ENCODE results near the gene RSRC2.

Gene RSRC2

DNA sequence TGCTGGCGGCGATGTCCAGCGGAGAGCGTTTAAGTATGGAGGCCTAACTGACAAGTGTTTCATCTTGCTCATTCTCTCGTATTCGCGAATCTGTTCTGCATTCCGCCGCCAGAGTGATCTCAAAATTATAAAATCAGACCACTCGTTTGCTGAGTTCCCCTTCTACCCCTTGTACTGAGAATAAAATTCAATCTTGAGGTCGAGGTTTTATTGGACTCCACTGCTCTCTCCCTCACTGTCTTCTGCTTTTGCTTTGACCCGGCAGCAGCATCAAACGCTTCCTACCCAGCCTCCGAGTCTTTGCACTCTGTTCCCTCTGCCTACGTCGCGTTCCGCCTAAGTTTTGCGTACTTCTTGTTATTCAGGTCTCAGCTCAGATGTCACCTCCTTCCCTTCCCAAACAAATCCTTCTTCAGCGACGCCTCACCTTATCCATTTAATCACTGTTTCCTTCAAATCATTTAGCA, 775 bp upstream of the RSRC2 start:
- TF ChIP-seq FOXP2 (optimal IDR thresholded peaks at IDR 0.05; ENCODE audit: borderline replicate concordance, extremely low read depth, extremely low read length, insufficient read depth) (no peak), TAF1 (IDR thresholded peaks at IDR 0.05; ENCODE audit: borderline replicate concordance, insufficient read depth, low read length) (no peak), SIN3A (IDR thresholded peaks at IDR 0.05; ENCODE audit: borderline replicate concordance, insufficient read depth, low read length) (no peak), POLR2AphosphoS5 (IDR thresholded peaks at IDR 0.05; ENCODE audit: low read depth, low read length) (no peak)
- TF ChIP-seq, protein P1, sequence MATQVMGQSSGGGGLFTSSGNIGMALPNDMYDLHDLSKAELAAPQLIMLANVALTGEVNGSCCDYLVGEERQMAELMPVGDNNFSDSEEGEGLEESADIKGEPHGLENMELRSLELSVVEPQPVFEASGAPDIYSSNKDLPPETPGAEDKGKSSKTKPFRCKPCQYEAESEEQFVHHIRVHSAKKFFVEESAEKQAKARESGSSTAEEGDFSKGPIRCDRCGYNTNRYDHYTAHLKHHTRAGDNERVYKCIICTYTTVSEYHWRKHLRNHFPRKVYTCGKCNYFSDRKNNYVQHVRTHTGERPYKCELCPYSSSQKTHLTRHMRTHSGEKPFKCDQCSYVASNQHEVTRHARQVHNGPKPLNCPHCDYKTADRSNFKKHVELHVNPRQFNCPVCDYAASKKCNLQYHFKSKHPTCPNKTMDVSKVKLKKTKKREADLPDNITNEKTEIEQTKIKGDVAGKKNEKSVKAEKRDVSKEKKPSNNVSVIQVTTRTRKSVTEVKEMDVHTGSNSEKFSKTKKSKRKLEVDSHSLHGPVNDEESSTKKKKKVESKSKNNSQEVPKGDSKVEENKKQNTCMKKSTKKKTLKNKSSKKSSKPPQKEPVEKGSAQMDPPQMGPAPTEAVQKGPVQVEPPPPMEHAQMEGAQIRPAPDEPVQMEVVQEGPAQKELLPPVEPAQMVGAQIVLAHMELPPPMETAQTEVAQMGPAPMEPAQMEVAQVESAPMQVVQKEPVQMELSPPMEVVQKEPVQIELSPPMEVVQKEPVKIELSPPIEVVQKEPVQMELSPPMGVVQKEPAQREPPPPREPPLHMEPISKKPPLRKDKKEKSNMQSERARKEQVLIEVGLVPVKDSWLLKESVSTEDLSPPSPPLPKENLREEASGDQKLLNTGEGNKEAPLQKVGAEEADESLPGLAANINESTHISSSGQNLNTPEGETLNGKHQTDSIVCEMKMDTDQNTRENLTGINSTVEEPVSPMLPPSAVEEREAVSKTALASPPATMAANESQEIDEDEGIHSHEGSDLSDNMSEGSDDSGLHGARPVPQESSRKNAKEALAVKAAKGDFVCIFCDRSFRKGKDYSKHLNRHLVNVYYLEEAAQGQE (IDR thresholded peaks at IDR 0.05; ENCODE audit: insufficient read depth in 1 of 2, low read depth in 2 of 2, low read length in 2 of 2): no peak

DNA sequence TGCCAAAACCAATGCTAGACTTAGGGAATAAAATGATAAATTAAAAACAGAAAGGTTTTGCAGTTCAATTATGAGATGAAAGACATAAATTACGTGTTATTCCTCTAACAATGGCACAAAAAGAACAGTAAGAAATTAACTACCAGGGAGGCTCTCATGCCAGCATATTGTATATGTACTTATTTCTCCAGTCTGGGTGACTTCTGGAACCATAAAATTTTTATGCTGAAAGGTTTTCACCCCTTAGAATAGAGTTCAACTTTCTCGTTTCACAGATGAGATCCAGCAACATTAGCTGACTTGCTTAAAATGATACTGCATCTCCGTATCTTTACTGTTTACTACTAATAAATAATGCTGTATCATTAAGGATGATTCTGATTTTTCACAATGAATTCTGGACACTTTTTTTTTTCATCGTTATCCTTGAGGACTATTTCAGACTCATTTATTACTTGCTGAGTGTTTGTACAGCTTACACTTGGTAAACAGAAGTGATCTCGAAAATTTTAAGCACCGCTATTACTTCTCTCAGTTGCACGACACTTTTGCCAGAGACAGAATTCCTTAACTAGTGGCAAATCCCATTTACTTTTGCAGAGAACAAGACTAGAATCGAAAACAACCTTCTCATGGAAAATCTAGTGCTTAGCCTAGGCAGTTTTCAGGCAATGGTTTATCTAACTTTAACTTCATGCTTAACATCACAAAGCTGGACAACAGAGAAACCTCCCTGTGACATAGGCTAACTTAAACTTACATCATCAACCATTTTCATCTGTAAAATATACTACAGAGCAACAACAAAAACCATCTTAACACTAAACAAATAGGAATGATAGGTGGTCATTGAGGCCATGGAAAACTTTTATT, 2.7 kb downstream of the RSRC2 start:
- TF ChIP-seq POLR2AphosphoS5 (IDR thresholded peaks at IDR 0.05; ENCODE audit: low read depth, low read length) (no peak), TAF1 (IDR thresholded peaks at IDR 0.05; ENCODE audit: borderline replicate concordance, insufficient read depth, low read length) (no peak), FOXP2 (optimal IDR thresholded peaks at IDR 0.05; ENCODE audit: borderline replicate concordance, extremely low read depth, extremely low read length, insufficient read depth) (no peak), SIN3A (IDR thresholded peaks at IDR 0.05; ENCODE audit: borderline replicate concordance, insufficient read depth, low read length) (no peak)
- TF ChIP-seq, protein P1 (IDR thresholded peaks at IDR 0.05; ENCODE audit: insufficient read depth in 1 of 2, low read depth in 2 of 2, low read length in 2 of 2): no peak

DNA sequence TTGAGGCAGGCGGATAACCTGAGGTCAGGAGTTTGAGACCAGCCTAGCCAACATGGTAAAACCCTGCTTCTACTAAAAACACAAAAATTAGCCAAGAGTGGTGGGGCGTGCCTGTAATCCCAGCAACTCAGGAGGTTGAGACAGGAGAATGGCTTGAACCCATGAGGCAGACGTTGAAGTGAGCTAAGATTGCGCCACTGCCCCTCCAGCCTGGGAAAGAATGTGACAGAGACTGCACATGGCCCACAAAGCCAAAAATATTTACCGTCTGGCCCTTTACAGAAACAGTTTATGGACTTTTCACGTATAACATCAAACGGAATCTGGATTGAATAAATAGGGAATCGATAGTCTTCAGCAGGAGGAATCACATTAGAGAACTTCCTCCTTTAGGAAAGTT, 3.5 kb downstream of the RSRC2 start:
- TF ChIP-seq SIN3A (IDR thresholded peaks at IDR 0.05; ENCODE audit: borderline replicate concordance, insufficient read depth, low read length) (no peak), POLR2AphosphoS5 (IDR thresholded peaks at IDR 0.05; ENCODE audit: low read depth, low read length) (no peak), TAF1 (IDR thresholded peaks at IDR 0.05; ENCODE audit: borderline replicate concordance, insufficient read depth, low read length) (no peak), FOXP2 (optimal IDR thresholded peaks at IDR 0.05; ENCODE audit: borderline replicate concordance, extremely low read depth, extremely low read length, insufficient read depth) (no peak)
- TF ChIP-seq, protein P1 (IDR thresholded peaks at IDR 0.05; ENCODE audit: insufficient read depth in 1 of 2, low read depth in 2 of 2, low read length in 2 of 2): no peak

DNA sequence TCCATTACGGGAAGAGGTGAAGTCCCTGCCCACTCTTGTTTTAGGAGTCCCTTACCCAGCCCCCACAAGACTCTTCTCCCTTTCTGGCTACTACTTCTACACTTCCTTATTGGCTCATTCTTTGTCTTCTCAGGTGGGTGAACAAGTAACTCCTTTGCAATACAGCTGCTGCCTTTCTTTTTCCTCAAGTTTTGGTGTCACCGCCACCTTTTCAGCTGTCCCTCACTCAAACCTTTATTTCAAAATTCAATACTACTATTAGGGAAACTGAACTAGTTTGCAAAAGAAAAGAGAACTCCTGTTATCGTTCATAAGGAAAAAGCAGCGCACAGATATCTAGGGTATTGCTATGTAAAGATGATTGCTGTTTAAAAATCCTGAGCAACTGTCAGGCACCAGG, 6.1 kb downstream of the RSRC2 start:
- TF ChIP-seq TAF1 (IDR thresholded peaks at IDR 0.05; ENCODE audit: borderline replicate concordance, insufficient read depth, low read length) (no peak), SIN3A (IDR thresholded peaks at IDR 0.05; ENCODE audit: borderline replicate concordance, insufficient read depth, low read length) (no peak), POLR2AphosphoS5 (IDR thresholded peaks at IDR 0.05; ENCODE audit: low read depth, low read length) (0 out of 2 replicates have a peak, but pooled peaks have one; percentile 22), FOXP2 (optimal IDR thresholded peaks at IDR 0.05; ENCODE audit: borderline replicate concordance, extremely low read depth, extremely low read length, insufficient read depth) (no peak)
- TF ChIP-seq, protein P1 (IDR thresholded peaks at IDR 0.05; ENCODE audit: insufficient read depth in 1 of 2, low read depth in 2 of 2, low read length in 2 of 2): no peak

Measured in PFSK-1 (cell line).